ENCODE data around the gene SLC9A1.
A peak's percentile ranks its signal among the peaks of the same experiment; 100 is the strongest.

Gene SLC9A1

GRCh38 chr1:27154469-27154990, 395 bp downstream of the SLC9A1 start:
- Histone ChIP-seq H3K4me2 (ENCODE audit: low read length) (peak overlapping the region; percentile 86), H3K9ac (ENCODE audit: low read length) (peak overlapping the region; percentile 86), H3K4me1 (ENCODE audit: low read length) (peaks cover 22% of the 10 kb centered on the region), H3K27me3 (ENCODE audit: low read depth, low read length) (no peaks in the 10 kb centered on the region), H3K36me3 (replicated peaks; ENCODE audit: low read depth, low read length) (no peaks in the 10 kb centered on the region), H4K20me1 (ENCODE audit: insufficient read depth, low read length) (no peaks in the 10 kb centered on the region), H3K27ac (ENCODE audit: low read length) (no peak overlapping the region), H3K79me2 (ENCODE audit: low read length) (peaks cover 32% of the 10 kb centered on the region), H3K4me3 (ENCODE audit: low read length) (peak overlapping the region; percentile 95), H2AFZ (ENCODE audit: low read depth, low read length) (no peak overlapping the region), H3K9me3 (ENCODE audit: insufficient read depth, low read length) (no peaks in the 10 kb centered on the region)
- TF ChIP-seq, protein P1, sequence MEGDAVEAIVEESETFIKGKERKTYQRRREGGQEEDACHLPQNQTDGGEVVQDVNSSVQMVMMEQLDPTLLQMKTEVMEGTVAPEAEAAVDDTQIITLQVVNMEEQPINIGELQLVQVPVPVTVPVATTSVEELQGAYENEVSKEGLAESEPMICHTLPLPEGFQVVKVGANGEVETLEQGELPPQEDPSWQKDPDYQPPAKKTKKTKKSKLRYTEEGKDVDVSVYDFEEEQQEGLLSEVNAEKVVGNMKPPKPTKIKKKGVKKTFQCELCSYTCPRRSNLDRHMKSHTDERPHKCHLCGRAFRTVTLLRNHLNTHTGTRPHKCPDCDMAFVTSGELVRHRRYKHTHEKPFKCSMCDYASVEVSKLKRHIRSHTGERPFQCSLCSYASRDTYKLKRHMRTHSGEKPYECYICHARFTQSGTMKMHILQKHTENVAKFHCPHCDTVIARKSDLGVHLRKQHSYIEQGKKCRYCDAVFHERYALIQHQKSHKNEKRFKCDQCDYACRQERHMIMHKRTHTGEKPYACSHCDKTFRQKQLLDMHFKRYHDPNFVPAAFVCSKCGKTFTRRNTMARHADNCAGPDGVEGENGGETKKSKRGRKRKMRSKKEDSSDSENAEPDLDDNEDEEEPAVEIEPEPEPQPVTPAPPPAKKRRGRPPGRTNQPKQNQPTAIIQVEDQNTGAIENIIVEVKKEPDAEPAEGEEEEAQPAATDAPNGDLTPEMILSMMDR (IDR thresholded peaks at IDR 0.05; ENCODE audit: low read depth, low read length), result no peak
- no peak for TF ChIP-seq EZH2phosphoT487 (IDR thresholded peaks at IDR 0.05; ENCODE audit: low read depth)

- peak overlapping the region; percentile 95 for H3K4me3 ChIP-seq (ENCODE audit: low read length)
- H3K9ac ChIP-seq (ENCODE audit: low read length), result peak overlapping the region; percentile 86; the same call in 1 of the 2 replicates
- no peaks in the 10 kb centered on the region for H3K36me3 ChIP-seq (replicated peaks; ENCODE audit: low read depth, low read length)
- H3K27me3 ChIP-seq (ENCODE audit: low read depth, low read length), result no peaks in the 10 kb centered on the region
- H3K4me2 ChIP-seq (ENCODE audit: low read length), result peak overlapping the region; percentile 86
- H2AFZ ChIP-seq (ENCODE audit: low read depth, low read length), result no peak overlapping the region
- H3K79me2 ChIP-seq (ENCODE audit: low read length), result peaks cover 32% of the 10 kb centered on the region
- peaks cover 22% of the 10 kb centered on the region for H3K4me1 ChIP-seq (ENCODE audit: low read length)
- H4K20me1 ChIP-seq (ENCODE audit: insufficient read depth, low read length), result no peaks in the 10 kb centered on the region
- no peaks in the 10 kb centered on the region for H3K9me3 ChIP-seq (ENCODE audit: insufficient read depth, low read length)
- TF ChIP-seq, protein P1 (IDR thresholded peaks at IDR 0.05; ENCODE audit: low read depth, low read length), result no peak
- H3K27ac ChIP-seq (ENCODE audit: low read length), result no peak overlapping the region
These were observed 982 bp downstream of the SLC9A1 start for GRCh38 chr1:27153927-27154358.

DNA sequence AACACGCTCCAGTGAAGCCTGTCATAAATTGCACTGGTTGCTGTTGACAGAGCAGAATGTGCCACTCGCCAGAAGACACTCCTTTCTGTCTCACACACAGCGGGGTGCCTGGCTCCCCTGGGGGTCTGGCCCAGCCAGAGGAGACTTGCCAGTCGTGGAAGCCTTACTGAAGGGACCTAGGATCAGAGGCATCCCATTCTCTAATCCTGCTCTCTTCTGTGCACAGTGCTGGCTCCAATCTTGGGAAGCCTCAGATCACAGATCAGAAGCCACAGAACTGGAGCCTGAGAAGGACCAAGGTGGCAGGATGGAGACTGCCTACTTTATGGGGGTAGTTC, 1.4 kb downstream of the SLC9A1 start:
- no peaks in the 10 kb centered on the region for H3K9me3 ChIP-seq (ENCODE audit: insufficient read depth, low read length)
- peaks cover 22% of the 10 kb centered on the region for H3K4me1 ChIP-seq (ENCODE audit: low read length)
- H3K79me2 ChIP-seq (ENCODE audit: low read length), result peaks cover 32% of the 10 kb centered on the region
- peak overlapping the region; percentile 86 for H3K4me2 ChIP-seq (ENCODE audit: low read length)
- H3K27ac ChIP-seq (ENCODE audit: low read length), result no peak overlapping the region
- no peaks in the 10 kb centered on the region for H3K27me3 ChIP-seq (ENCODE audit: low read depth, low read length)
- H3K36me3 ChIP-seq (replicated peaks; ENCODE audit: low read depth, low read length), result no peaks in the 10 kb centered on the region
- no peaks in the 10 kb centered on the region for H4K20me1 ChIP-seq (ENCODE audit: insufficient read depth, low read length)
- peak overlapping the region; percentile 95; the same call in 1 of the 2 replicates for H3K4me3 ChIP-seq (ENCODE audit: low read length)
- TF ChIP-seq, protein P1 (IDR thresholded peaks at IDR 0.05; ENCODE audit: low read depth, low read length), result no peak
- TF ChIP-seq EZH2phosphoT487 (IDR thresholded peaks at IDR 0.05; ENCODE audit: low read depth), result no peak
- H3K9ac ChIP-seq (ENCODE audit: low read length), result no peak overlapping the region
- H2AFZ ChIP-seq (ENCODE audit: low read depth, low read length), result no peak overlapping the region

GRCh38 chr1:27152829-27153548, 1.9 kb downstream of the SLC9A1 start:
- Histone ChIP-seq H3K36me3 (replicated peaks; ENCODE audit: low read depth, low read length) (no peaks in the 10 kb centered on the region), H3K9me3 (ENCODE audit: insufficient read depth, low read length) (no peaks in the 10 kb centered on the region), H3K79me2 (ENCODE audit: low read length) (peaks cover 35% of the 10 kb centered on the region), H3K4me2 (ENCODE audit: low read length) (peak overlapping the region; percentile 86), H3K4me1 (ENCODE audit: low read length) (peaks cover 22% of the 10 kb centered on the region), H2AFZ (ENCODE audit: low read depth, low read length) (no peak overlapping the region), H3K9ac (ENCODE audit: low read length) (no peak overlapping the region), H3K4me3 (ENCODE audit: low read length) (0 out of 2 replicates have a peak overlapping the region, but pooled peaks have one; percentile 95), H3K27me3 (ENCODE audit: low read depth, low read length) (no peaks in the 10 kb centered on the region), H3K27ac (ENCODE audit: low read length) (no peak overlapping the region), H4K20me1 (ENCODE audit: insufficient read depth, low read length) (no peaks in the 10 kb centered on the region)
- TF ChIP-seq, protein P1 (IDR thresholded peaks at IDR 0.05; ENCODE audit: low read depth, low read length), result no peak
- TF ChIP-seq EZH2phosphoT487 (IDR thresholded peaks at IDR 0.05; ENCODE audit: low read depth), result no peak
